HG02623 (cell line): ENCODE results near the gene PROC.
"Not testable (repeated sequence)": the region's sequence is repeated elsewhere in the genome, so short reads cannot be mapped to it uniquely, and the experiment has no call there.

ENCODE experiments used
- ATAC-seq: cut with Tn5 transposase; IDR thresholded peaks from one replicate; pipeline ENCODE4 v1.9.1; 2021; ENCODE audit warnings: moderate library complexity; ENCODE audit not compliant: unreplicated experiment

The PROC gene

DNA sequence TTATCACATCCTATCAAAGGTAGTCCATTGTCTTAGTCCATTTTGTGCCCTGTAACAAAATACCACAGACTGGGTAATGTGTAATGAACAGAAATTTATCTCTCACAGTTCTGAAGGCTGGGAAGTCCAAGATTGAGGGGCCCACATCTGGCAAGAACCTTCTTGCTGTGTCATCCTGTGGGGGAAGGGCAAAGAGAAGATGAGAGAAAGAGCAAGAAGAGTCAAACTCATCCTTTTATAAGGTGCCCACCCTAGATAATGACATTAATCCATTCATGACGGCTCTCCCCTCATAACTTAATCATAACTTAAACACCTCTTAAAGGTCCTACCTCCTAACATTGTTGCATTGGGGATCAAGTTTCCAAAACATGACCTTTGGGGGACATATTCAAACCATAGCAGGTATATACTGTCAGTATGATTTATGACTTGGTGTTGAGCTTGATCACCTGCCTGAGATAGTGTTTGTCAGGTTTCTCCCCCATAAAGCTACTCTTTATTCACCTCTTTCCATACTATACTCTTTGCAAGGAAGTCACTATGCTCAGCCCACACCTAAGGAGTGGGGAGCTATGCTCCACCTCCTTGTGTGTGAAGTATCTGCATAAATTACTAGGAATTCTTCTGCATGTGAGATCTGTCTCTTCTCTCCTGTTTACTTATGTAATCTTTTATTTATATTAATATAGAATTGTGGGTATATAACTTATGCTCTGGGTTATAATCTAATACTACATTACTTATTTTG is 25.2 kb upstream of the PROC start:
- ATAC-seq = no peak

DNA sequence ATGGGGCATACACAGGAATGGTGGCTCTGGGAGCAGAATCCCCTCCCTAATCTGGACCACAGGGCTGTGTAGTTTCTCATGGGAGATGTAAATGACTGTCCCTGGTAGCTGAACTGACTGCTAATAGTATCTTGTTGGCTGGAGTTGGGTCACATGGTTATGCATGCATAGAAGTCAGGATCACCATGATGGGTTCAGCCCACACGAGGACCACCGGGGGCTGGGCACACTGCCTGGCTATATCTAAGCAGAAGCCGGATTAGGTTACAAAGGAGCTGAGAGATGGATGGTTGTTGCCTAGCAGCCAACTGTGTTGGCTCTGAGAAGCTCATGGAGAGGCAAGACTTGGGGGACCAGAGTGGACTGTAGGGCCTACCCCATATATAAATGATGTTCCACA is 23.7 kb upstream of the PROC start:
- no peak for ATAC-seq

DNA sequence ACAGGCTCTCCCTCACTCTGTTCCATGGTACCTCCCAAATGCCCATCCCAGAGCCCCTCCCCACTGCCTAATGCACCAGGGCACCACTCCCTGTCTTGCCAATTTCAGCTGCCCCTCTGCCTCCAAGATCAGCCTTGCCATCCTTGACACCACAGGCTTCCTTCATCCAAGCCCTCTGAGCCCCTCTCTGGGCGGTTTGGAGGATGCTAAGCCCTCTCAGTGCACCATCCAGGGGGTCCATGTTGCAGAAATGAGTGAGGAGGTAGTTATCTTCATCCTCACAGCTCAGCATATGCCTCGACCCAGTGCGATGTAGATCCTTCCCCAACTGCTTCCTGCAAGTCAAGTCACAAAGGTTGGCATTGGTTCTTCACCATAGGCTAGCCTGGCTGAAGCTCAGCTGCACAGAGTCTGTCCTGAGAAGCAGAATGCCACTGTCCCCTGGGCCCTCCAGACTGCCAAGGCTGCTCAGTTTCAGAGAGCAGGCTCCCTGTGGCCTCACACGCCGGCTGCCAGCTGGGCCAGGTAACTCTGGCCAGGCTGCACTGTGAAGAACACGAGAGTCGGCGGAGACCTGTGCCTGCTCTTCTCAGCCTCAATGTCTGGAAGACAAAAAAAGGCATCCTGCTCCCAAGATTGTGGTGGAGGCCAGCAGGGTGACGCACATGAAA is 20.5 kb upstream of the PROC start:
- ATAC-seq = no peak

DNA sequence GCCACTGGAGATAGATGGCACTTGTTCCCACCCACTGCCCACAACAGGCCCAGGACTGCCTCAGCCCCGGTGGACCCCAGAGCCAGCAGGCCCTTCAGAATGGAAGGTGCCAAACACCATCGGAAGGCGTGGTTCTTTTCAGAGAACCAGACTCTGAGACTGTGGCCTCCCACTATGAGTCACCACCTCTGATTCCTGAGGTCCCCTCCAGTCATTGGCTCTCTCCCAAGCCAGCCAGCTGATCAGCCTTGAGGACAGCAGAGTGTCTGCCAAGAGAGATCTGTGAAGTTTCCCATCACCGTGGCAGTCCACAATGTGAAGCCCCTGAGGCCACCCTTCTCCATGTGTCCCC is 20.0 kb upstream of the PROC start:
- peak; percentile 87 for ATAC-seq

GRCh38 chr2:127400533-127400896 is 17.7 kb upstream of the PROC start:
- ATAC-seq = no peak

GRCh38 chr2:127400897-127401756 is 17.1 kb upstream of the PROC start:
- no peak for ATAC-seq

- no peak for ATAC-seq
Observed at GRCh38 chr2:127401757-127402695, 16.2 kb upstream of the PROC start.

- no peak for ATAC-seq
Observed at GRCh38 chr2:127403460-127403859, 14.8 kb upstream of the PROC start.

GRCh38 chr2:127404466-127405254 is 13.6 kb upstream of the PROC start:
- no peak for ATAC-seq

DNA sequence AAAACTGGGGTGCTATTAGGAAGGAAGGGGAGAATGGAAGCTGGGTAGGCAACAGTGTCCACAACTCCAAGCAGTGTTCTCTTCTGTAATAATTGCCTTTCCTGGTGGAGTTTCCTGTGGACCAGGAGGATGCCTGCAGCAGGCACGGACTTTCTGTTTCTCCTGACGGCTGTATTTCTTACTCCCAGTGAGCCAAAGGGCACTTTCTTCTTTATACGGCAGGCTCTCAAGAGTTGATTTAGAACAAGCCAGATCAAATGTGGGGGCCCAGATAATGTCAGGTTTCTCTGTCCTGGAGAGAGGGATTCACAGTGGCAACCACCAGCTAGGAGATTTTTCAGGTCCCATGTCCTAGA is 13.0 kb upstream of the PROC start:
- ATAC-seq = no peak

- ATAC-seq = no peak
Observed at GRCh38 chr2:127406454-127406853, 11.8 kb upstream of the PROC start.

- no peak for ATAC-seq
Observed at GRCh38 chr2:127407091-127407490, 11.1 kb upstream of the PROC start.

DNA sequence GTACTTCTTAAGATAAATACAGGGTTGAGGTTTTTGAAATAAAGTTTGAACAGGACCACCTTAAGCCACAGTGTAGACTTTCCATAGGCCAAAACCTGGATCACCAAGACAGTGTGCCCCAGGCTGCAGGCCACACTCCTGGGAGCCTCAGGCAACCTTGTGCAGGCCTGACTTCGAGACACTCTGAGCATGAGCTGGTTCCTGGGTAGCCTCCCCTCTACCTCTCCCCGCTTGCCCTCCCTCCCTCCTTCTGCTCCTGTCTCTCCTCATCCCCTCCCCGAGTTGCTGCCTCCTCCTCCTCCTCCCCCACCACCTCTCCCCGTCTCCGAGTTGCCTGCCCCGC is 10.6 kb upstream of the PROC start:
- ATAC-seq = peak; percentile 14

DNA sequence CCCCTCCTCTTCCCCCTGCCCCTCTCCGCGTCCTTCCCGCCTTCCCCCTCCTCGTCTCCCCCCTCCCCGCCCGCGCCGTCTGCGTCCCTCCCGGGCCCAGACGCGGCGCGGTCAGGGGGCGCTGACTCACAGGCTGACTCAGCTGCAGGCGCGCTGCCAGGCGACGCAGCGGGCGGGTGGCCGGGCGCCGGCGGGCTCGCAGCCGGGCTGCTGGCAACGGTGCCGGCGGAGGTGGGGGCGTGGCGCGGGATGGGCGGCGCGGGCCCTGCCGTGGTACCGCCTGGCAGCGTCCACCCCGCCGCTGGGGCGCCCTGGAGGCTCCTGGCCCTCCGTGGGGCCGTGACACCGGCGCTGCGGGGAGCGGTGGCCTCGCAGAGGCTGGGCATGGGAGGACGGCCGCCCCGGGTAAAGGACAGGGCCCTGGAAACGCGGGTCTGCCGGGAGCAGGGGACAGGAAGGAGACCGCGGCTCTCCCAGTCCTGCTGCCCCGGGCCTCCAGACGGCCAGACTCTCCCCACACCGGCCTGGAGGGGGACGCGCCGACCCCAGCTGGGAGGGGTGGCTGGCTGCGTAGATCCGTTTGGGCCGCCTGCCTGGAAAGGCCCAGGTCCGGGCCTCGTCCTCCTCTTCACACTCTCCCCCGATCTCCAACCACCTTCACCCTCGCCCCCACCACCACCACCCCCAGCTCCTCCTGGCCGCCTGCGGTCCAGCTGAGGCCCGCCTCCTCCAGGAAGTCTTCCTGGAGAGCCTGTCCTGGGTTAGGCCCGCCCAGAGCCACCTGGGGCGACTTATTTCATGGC is 10.0 kb upstream of the PROC start:
- peak; percentile 66 for ATAC-seq

GRCh38 chr2:127408807-127409099 is 9.5 kb upstream of the PROC start:
- no peak for ATAC-seq

GRCh38 chr2:127409716-127410115 is 8.5 kb upstream of the PROC start:
- not testable (repeated sequence) for ATAC-seq

DNA sequence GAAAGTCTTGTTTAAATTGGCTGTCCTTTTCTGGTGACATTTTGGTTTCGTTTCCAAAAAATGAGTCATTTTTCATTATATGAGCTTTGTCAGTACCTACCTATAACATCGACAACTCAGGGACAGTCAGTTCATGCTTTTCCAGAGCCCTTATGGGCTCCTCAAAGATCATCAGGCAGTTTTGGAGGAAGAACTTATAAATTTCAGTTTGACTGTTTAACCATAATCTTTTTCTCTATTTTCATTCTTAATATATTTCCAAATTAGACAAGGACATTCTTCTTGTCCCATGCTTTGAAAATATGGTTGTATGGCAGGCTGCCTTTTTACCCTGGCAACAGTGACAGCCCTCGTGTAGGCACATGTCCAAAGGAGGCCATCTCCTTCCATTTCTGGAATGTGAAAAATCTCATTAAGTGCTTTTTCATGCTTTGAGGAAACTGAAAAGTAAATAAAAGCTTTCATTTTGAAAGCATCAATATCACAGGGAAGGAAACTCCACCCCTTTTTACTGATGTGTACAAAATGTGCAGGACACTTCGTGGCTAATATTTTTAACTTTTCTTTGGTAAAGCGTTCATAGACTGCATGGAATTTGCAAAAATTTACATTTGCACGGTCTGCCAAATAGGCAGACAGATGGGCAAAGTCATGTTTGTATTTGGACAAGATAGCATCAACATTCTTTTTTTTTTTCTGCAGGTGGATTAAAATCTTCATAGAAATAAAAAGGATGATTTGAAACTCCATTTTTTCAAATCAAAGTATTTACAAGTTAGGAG is 7.2 kb upstream of the PROC start:
- peak; percentile 32 for ATAC-seq

DNA sequence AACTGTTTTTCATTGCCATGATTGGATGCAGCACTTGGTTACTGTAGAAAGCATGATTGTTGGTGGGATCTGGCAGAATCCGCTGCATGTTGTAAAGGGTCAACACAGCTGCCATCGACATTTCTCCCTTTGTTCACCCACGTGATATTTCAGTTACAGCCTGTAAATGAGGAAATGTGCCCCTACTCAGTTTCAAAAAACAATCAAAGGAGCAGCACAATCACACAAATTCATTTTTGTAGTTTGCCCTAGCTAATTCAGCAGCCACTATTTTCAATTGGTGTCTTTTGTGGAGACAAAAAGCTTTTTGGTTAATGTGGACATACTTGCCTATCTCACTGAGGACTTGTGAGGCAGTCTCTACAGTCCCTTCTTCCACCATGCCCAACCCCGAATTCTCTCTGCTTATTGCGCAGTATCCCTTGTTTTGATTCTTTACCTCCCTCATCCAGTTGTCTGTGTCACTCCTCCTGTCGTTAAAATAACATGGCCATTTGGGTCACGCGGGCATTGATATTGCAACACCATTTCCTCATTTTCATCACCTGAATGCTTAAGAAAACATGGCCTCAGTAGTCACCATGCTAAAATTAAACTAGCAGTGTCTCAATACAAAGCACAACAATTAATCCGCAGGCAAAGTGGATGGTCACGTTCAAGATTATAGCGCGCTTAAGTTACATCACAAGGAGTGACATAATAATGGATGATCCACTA is 6.4 kb upstream of the PROC start:
- no peak for ATAC-seq
